K562 (cell line): ENCODE measurements around the gene NR2F2. TPM values are rescaled to one million over a fixed set of nuclear protein-coding genes. Genes with fewer than 3 reads are reported as not detected.

Experiments used
- ATAC-seq: fragments of 200-7000 bp; cut with Tn5 transposase; 3 replicates; pipeline ENCODE4 v1.9.1; 2020; ENCODE audit warnings: moderate library complexity
- BruUV-seq: library from RNA; stranded (reverse); fragments of 400-500 nt; replicated peaks from 2 replicates; lab custom pipeline; 2021; lab: Mats Ljungman, UMichigan
- CTCF ChIA-PET: fragments of 300-600 bp; formaldehyde crosslinking; extraction: SDS; loops from one replicate; lab custom pipeline; 2021; ENCODE audit warnings: low intra/inter-chr PET ratio; lab: Yijun Ruan, JAX
- POLR2A ChIA-PET: fragments of 300-600, 350-650 bp; sonication (Branson Sonifier 250); formaldehyde crosslinking; extraction: SDS; loops from one replicate; lab custom pipeline; 2021; ENCODE audit warnings: antibody characterized with exemption, inconsistent platforms; lab: Yijun Ruan, JAX
- DNase-seq, 4 experiments: peaks; one replicate each; pipeline versions ENCODE4 v3.0.0 to v3.0.0-alpha.2; 2011 to 2018; ENCODE audit warnings: low spot score in 3 of 4, mixed read lengths in 3 of 4; ENCODE audit errors: extremely low read depth in 1 of 4
- FAIRE-seq: peaks from 2 replicates; lab custom pipeline; 2011; peaks lifted over from hg19 to GRCh38; lab: Jason Lieb, UNC
- H2AFZ ChIP-seq: 2 replicates; pipeline ENCODE4 v1.6.0; 2011; ENCODE audit warnings: low read depth, low read length, control low read depth, inconsistent platforms
- H3K27ac ChIP-seq: fragments of 200-600 bp; 3 replicates; pipeline ENCODE4 v1.8.0; 2011; ENCODE audit warnings: low read depth, mild to moderate bottlenecking, control low read depth, inconsistent platforms, low read length, moderate library complexity, mixed read lengths; ENCODE audit errors: extremely low read depth
- H3K27me3 ChIP-seq, 2 experiments: fragments of 300-600 bp in 1 of 2; 2 replicates in 1 of 2; 3 replicates in 1 of 2; pipeline versions ENCODE4 v1.6.0 to v1.8.0; 2011; ENCODE audit warnings: inconsistent platforms in 2 of 2, low read length in 2 of 2, mild to moderate bottlenecking in 1 of 2, mixed read lengths in 1 of 2, moderate library complexity in 1 of 2; ENCODE audit not compliant: control insufficient read depth in 2 of 2, insufficient read depth in 2 of 2
- H3K36me3 ChIP-seq: fragments of 300-600 bp; 3 replicates; pipeline ENCODE4 v1.8.0; 2011; ENCODE audit warnings: mild to moderate bottlenecking, low read length, inconsistent platforms; ENCODE audit not compliant: control insufficient read depth, insufficient read depth
- H3K4me1 ChIP-seq, 2 experiments: fragments of 200-600 bp in 1 of 2; replicated peaks in 1 of 2; 2 replicates in 1 of 2; 3 replicates in 1 of 2; pipeline versions ENCODE4 v1.5.1 to v1.8.0; 2011; ENCODE audit warnings: inconsistent platforms in 2 of 2, low read length in 2 of 2, mild to moderate bottlenecking in 1 of 2, mixed read lengths in 1 of 2, moderate library complexity in 1 of 2; ENCODE audit not compliant: control insufficient read depth in 2 of 2, insufficient read depth in 2 of 2
- H3K4me2 ChIP-seq: 2 replicates; pipeline ENCODE4 v1.6.1; 2011; ENCODE audit warnings: low read length, control low read depth, inconsistent platforms, mixed read lengths; ENCODE audit not compliant: insufficient read depth
- H3K4me3 ChIP-seq: fragments of 200-600 bp; sonication (generic), shearing (Covaris generic); 2 replicates; pipeline ENCODE4 v1.5.1; 2016; ENCODE audit warnings: control low read depth, inconsistent platforms
- H3K79me2 ChIP-seq: fragments of 200-600 bp; 3 replicates; pipeline ENCODE4 v1.8.0; 2011; ENCODE audit warnings: low read length, inconsistent platforms; ENCODE audit not compliant: control insufficient read depth, insufficient read depth
- H3K9ac ChIP-seq, 2 experiments: 2 replicates each; pipeline versions ENCODE4 v1.6.0 to v1.6.1; 2011; ENCODE audit warnings: low read depth in 2 of 2, low read length in 2 of 2, control low read depth in 1 of 2, inconsistent platforms in 1 of 2, mild to moderate bottlenecking in 1 of 2, mixed read lengths in 1 of 2; ENCODE audit not compliant: insufficient read depth in 1 of 2
- H3K9me1 ChIP-seq: one replicate; pipeline ENCODE4 v1.6.0; 2011; ENCODE audit warnings: inconsistent platforms, mild to moderate bottlenecking, low read length, moderate library complexity; ENCODE audit not compliant: control insufficient read depth, insufficient read depth
- H3K9me3 ChIP-seq: replicated peaks from 2 replicates; pipeline ENCODE4 v1.5.1; 2011; ENCODE audit warnings: low read depth, low read length, inconsistent platforms; ENCODE audit not compliant: control insufficient read depth, insufficient read depth
- H4K20me1 ChIP-seq: replicated peaks from 2 replicates; pipeline ENCODE4 v1.6.1; 2011; ENCODE audit warnings: low read length, inconsistent platforms, mixed read lengths; ENCODE audit not compliant: control insufficient read depth, insufficient read depth
- ETV1 ChIP-seq: fragments of 450-650 bp; conservative IDR thresholded peaks from 2 replicates; pipeline ENCODE4 v1.6.1; 2016; ENCODE audit warnings: missing genetic modification characterization, control low read depth, low read depth, missing compliant biosample characterization
- FOXK2 ChIP-seq, 2 experiments: fragments of 450-650 bp; IDR thresholded peaks in 1 of 2; conservative IDR thresholded peaks in 1 of 2; 2 replicates each; pipeline ENCODE4 v1.6.1; 2016; ENCODE audit warnings: low read depth in 2 of 2, mild to moderate bottlenecking in 1 of 2
- FUS ChIP-seq: fragments of 200-400 bp; formaldehyde crosslinking; optimal IDR thresholded peaks from 2 replicates; pipeline ENCODE3; 2017; ENCODE audit warnings: low read depth, low read length
- NFIC ChIP-seq: fragments of 450-650 bp; IDR thresholded peaks from 2 replicates; pipeline ENCODE4 v1.6.1; 2017; ENCODE audit warnings: mild to moderate bottlenecking, inconsistent platforms
- POLR2G ChIP-seq: fragments of 200-400 bp; formaldehyde crosslinking; IDR thresholded peaks from 2 replicates; pipeline ENCODE4 v1.6.1; 2017; ENCODE audit warnings: low read depth, mild to moderate bottlenecking, antibody characterized with exemption, low read length, moderate library complexity
- RAD21 ChIP-seq, 2 experiments: fragments of 250-450 bp in 1 of 2; fragments of 450-650 bp in 1 of 2; sonication (Bioruptor Pico) in 1 of 2; formaldehyde crosslinking in 1 of 2; IDR thresholded peaks in 1 of 2; conservative IDR thresholded peaks in 1 of 2; 2 replicates each; pipeline versions ENCODE4 v1.4.0 to v1.8.0; 2020 to 2022; ENCODE audit warnings: mild to moderate bottlenecking in 2 of 2, moderate library complexity in 1 of 2
- RBFOX2 ChIP-seq: fragments of 200-400 bp; formaldehyde crosslinking; IDR thresholded peaks from 2 replicates; pipeline ENCODE4 v1.6.1; 2017; ENCODE audit warnings: low read depth, mild to moderate bottlenecking, low read length, moderate library complexity
- RBM22 ChIP-seq: fragments of 200-400 bp; formaldehyde crosslinking; IDR thresholded peaks from 2 replicates; pipeline ENCODE4 v1.6.1; 2018; ENCODE audit warnings: low read length, low read depth; ENCODE audit not compliant: poor library complexity, severe bottlenecking
- SMARCC2 ChIP-seq: fragments of 450-650 bp; IDR thresholded peaks from 2 replicates; pipeline ENCODE4 v1.6.1; 2017; ENCODE audit warnings: antibody characterized with exemption, moderate library complexity, mild to moderate bottlenecking, low read depth
- SMARCE1 ChIP-seq: fragments of 450-650 bp; IDR thresholded peaks from 2 replicates; pipeline ENCODE4 v1.7.1; 2016; ENCODE audit warnings: mild to moderate bottlenecking
- ZNF23 ChIP-seq: fragments of 250-450 bp; sonication (Bioruptor Pico); IDR thresholded peaks from 2 replicates; pipeline ENCODE4 v1.4.0; 2020; ENCODE audit warnings: mild to moderate bottlenecking
- ZNF436 ChIP-seq: fragments of 250-450, 450-650 bp; sonication (Bioruptor Pico); formaldehyde crosslinking; IDR thresholded peaks from 2 replicates; pipeline ENCODE4 v1.7.0; 2020; ENCODE audit warnings: mild to moderate bottlenecking
- ZNF561 ChIP-seq: fragments of 450-650 bp; formaldehyde crosslinking; conservative IDR thresholded peaks from 2 replicates; pipeline ENCODE4 v1.4.0; 2020; ENCODE audit warnings: mild to moderate bottlenecking, moderate library complexity
- WGBS: fragments of 100-300 bp; shearing (Covaris generic); methylation state at CpG from one replicate; pipeline ENCODE4 v1.1.6; 2016; ENCODE audit warnings: low coverage, mixed read lengths; ENCODE audit not compliant: insufficient coverage; ENCODE audit errors: missing lambda C conversion rate; 5-methylcytosine and 5-hydroxymethylcytosine counted together
- in situ Hi-C: fragments of 300-500 bp; cut with MboI; formaldehyde crosslinking; loops from 4 replicates; pipeline ENCODE4 v1.15.0; 2018; ENCODE audit warnings: inconsistent platforms, mixed read lengths
- intact Hi-C: fragments of 100-400 bp; cut with micrococcal nuclease; formaldehyde crosslinking; loops from 2 replicates; pipeline ENCODE4 v1.14.2; 2022
- polyA plus RNA-seq, 8 experiments: library from polyadenylated mRNA; depleted of rRNA in 4 of 8; stranded (reverse) in 5 of 8; unstranded in 3 of 8; fragments of >200 nt; fragmentation: Nextera tagmentation in 2 of 8; fragmentation: Illumina TruSeq in 1 of 8; extraction: Ambion mirVana in 2 of 8; extraction: Trizol in 1 of 8; gene quantifications; 2 replicates each; pipeline versions ENCODE4 v1.2.1 to v1.2.3, GENCODE V29; 2011 to 2014; ENCODE audit warnings: inconsistent platforms in 1 of 8, missing spikeins in 1 of 8
- total RNA-seq, 7 experiments: library from RNA; depleted of rRNA in 6 of 7; stranded (reverse); fragments of >200 nt in 6 of 7; fragmentation: Illumina TruSeq in 2 of 7; extraction: Trizol in 2 of 7; gene quantifications; 2 replicates each; pipeline versions ENCODE4 v1.2.1 to v1.2.3, GENCODE V29; 2011 to 2021; ENCODE audit warnings: low replicate concordance in 1 of 7
- TF ChIP-seq, protein P1 (sequence below): fragments of 250-450 bp; sonication (Bioruptor Pico); IDR thresholded peaks from 2 replicates; pipeline ENCODE4 v1.8.0; 2021; ENCODE audit warnings: moderate library complexity, mild to moderate bottlenecking, inconsistent platforms
- TF ChIP-seq, protein P2 (sequence below): sonication (generic); formaldehyde crosslinking; IDR thresholded peaks from 2 replicates; pipeline ENCODE4 v1.4.0; 2020; ENCODE audit warnings: mild to moderate bottlenecking, missing genetic modification reagents
- TF ChIP-seq, protein P3 (sequence below), 2 experiments: fragments of 200-800 bp in 1 of 2; sonication (Bioruptor generic) in 1 of 2; sonication (generic) in 1 of 2; formaldehyde crosslinking in 1 of 2; IDR thresholded peaks in 1 of 2; conservative IDR thresholded peaks in 1 of 2; 2 replicates each; pipeline versions ENCODE4 v1.5.0 to v1.6.1; 2016 to 2020; ENCODE audit warnings: missing compliant biosample characterization in 1 of 2, missing genetic modification characterization in 1 of 2, missing genetic modification reagents in 1 of 2

The NR2F2 gene
- total and polyA plus RNA-seq, 9 of the 15 experiments (the other 6 are each of a cell fraction or from before 2014, with no cell fraction given), result 6.0 to 51.8 (median 11.1) TPM

DNA sequence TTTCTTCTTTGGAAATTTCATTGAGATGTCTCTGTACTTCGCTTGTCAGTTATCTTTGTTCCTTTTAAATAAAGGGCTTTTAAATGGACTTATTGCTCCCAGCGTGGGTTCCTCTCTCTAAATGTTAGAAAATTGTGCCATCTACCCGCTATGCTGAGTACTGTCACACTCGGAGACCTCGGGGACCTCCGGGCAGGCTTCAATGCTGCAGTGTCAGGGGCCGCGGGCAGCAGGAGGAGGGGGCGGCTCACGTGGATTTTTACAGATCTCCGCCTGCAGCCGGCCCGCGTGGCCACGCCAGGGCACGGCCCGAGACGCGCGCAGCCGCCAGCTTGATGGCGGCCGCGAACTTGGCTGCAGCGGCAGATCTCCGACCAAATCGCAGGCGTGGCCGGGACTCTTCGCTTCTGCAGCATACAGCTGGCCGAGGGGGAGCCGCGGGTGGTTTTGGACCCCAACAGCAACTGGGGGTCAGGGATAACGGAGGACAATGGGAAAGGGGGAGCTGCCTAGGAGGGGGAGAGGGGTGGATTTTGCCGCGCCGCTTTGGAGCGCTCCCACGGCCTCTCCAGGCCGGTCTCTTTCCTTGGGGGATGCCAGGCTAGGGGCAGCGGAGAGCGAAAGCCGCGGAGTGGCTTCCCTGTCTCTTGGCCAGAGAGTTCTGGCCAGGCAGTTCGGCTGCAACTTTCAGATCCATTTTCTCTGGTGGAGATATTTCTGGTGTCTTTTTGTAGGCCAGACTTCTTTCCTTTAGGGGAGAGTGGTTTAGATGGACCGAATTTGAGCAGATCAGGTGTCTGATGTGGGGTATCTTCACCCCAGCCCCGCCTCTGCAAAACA is 15.3 kb downstream of the NR2F2 start:
- no TSS peak for BruUV-seq
- Histone ChIP-seq H2AFZ (no peak overlapping the region), H3K27me3 (no peaks in the 10 kb centered on the region), H3K36me3 (peaks cover 54% of the 10 kb centered on the region; the same call in 2 of the 3 replicates), H3K9me1 (no peaks in the 10 kb centered on the region), H4K20me1 (no peaks in the 10 kb centered on the region), H3K4me1 (peaks cover 3 to 42% of the 10 kb centered on the region in 2 experiments; a peak in 3 of 5 replicates), H3K9me3 (no peaks in the 10 kb centered on the region), H3K79me2 (peaks cover 49% of the 10 kb centered on the region), H3K4me3 (no peak overlapping the region), H3K9ac (no peak overlapping the region; a peak in 1 of 4 replicates), H3K4me2 (no peak overlapping the region), H3K27ac (no peak overlapping the region)
- in situ Hi-C loops, result loop anchor here (25.0 kb wide), 1 partner anchor 892 kb away; no protein-coding TSS in a partner anchor
- WGBS, result 92% methylated on average over 40 of the region's 47 CpGs
- CTCF ChIA-PET, result no interaction called here
- DNase-seq (no peak), ATAC-seq (peak; percentile 39), FAIRE-seq (no peak)
- intact Hi-C loops, result no loop called here
- POLR2A ChIA-PET, result interaction anchor here (1.0 to 1.8 kb wide), 3 partner anchors 9 to 12 kb away, joined by 3 to 6 read pairs (median 3); no protein-coding TSS in a partner anchor
- no peak for TF ChIP-seq ZNF23
- peak; percentile 38 for TF ChIP-seq RBFOX2
- TF ChIP-seq NFIC, result no peak
- no peak for TF ChIP-seq ZNF561 (CRISPR knock-in tag)
- TF ChIP-seq ETV1 (tag), result no peak
- peak; percentile 63 for TF ChIP-seq POLR2G
- no peak for TF ChIP-seq FUS
- TF ChIP-seq, protein P1, sequence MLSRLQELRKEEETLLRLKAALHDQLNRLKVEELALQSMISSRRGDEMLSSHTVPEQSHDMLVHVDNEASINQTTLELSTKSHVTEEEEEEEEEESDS (CRISPR knock-in tag), result no peak
- TF ChIP-seq RBM22, result peak; percentile 21
- TF ChIP-seq ZNF436 (CRISPR knock-in tag), result no peak
- TF ChIP-seq, protein P2, sequence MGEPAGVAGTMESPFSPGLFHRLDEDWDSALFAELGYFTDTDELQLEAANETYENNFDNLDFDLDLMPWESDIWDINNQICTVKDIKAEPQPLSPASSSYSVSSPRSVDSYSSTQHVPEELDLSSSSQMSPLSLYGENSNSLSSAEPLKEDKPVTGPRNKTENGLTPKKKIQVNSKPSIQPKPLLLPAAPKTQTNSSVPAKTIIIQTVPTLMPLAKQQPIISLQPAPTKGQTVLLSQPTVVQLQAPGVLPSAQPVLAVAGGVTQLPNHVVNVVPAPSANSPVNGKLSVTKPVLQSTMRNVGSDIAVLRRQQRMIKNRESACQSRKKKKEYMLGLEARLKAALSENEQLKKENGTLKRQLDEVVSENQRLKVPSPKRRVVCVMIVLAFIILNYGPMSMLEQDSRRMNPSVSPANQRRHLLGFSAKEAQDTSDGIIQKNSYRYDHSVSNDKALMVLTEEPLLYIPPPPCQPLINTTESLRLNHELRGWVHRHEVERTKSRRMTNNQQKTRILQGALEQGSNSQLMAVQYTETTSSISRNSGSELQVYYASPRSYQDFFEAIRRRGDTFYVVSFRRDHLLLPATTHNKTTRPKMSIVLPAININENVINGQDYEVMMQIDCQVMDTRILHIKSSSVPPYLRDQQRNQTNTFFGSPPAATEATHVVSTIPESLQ (CRISPR knock-in tag), result no peak
- no peak for TF ChIP-seq SMARCC2
- TF ChIP-seq RAD21 (CRISPR knock-in tag; conservative IDR thresholded peaks at IDR 0.05 in 1 of 2, IDR thresholded peaks at IDR 0.05 in 1 of 2), result 0 out of 4 replicates have a peak, but pooled peaks of 1 of the 2 experiments have one; percentile 7
- TF ChIP-seq FOXK2 (conservative IDR thresholded peaks at IDR 0.05 in 1 of 2, IDR thresholded peaks at IDR 0.05 in 1 of 2; ENCODE audit: low read depth in 2 of 2), result no peak
- TF ChIP-seq, protein P3, sequence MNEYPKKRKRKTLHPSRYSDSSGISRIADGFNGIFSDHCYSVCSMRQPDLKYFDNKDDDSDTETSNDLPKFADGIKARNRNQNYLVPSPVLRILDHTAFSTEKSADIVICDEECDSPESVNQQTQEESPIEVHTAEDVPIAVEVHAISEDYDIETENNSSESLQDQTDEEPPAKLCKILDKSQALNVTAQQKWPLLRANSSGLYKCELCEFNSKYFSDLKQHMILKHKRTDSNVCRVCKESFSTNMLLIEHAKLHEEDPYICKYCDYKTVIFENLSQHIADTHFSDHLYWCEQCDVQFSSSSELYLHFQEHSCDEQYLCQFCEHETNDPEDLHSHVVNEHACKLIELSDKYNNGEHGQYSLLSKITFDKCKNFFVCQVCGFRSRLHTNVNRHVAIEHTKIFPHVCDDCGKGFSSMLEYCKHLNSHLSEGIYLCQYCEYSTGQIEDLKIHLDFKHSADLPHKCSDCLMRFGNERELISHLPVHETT (CRISPR knock-in tag; conservative IDR thresholded peaks at IDR 0.05 in 1 of 2, IDR thresholded peaks at IDR 0.05 in 1 of 2), result no peak
- no peak for TF ChIP-seq SMARCE1
